Erythroblast (primary cell): ENCODE results near the gene RIMBP2.

Experiments used
- GATA1 ChIP-seq: IDR thresholded peaks from 2 replicates; pipeline ENCODE4 v1.6.1; 2011; ENCODE audit warnings: low read depth, mild to moderate bottlenecking, control low read depth, low read length, moderate library complexity
- POLR2A ChIP-seq: IDR thresholded peaks from 2 replicates; pipeline ENCODE4 v1.6.1; 2011; ENCODE audit warnings: mild to moderate bottlenecking, low read length

GRCh38 chr12:130609966-130610365 is 106.1 kb downstream of the RIMBP2 start:
- no peak for TF ChIP-seq POLR2A
- no peak for TF ChIP-seq GATA1
